COLO829 (cell line): ENCODE data around the gene ARMC12.

Experiments used
- DNase-seq: peaks from one replicate; pipeline ENCODE4 v3.0.0; 2012; ENCODE audit warnings: low spot score

The ARMC12 gene

GRCh38 chr6:35735452-35735851, 1.4 kb upstream of the ARMC12 start:
- DNase-seq, result no peak

- peak; percentile 64 for DNase-seq
Observed at GRCh38 chr6:35736253-35736894, 458 bp upstream of the ARMC12 start.

GRCh38 chr6:35737413-35738211, 780 bp downstream of the ARMC12 start:
- DNase-seq, result peak; percentile 86

- no peak for DNase-seq
Observed at GRCh38 chr6:35739645-35740524, 3.1 kb downstream of the ARMC12 start.

GRCh38 chr6:35742842-35743241, 6.0 kb downstream of the ARMC12 start:
- no peak for DNase-seq

GRCh38 chr6:35745509-35745908, 8.7 kb downstream of the ARMC12 start:
- no peak for DNase-seq

GRCh38 chr6:35746516-35746915, 9.7 kb downstream of the ARMC12 start:
- no peak for DNase-seq

- DNase-seq, result no peak
Observed at GRCh38 chr6:35747877-35748276, 11.0 kb downstream of the ARMC12 start.

GRCh38 chr6:35750557-35750956, 13.7 kb downstream of the ARMC12 start:
- no peak for DNase-seq

- no peak for DNase-seq
Observed at GRCh38 chr6:35751594-35751993, 14.8 kb downstream of the ARMC12 start.

- no peak for DNase-seq
Observed at GRCh38 chr6:35752330-35752729, 15.5 kb downstream of the ARMC12 start.

- no peak for DNase-seq
Observed at GRCh38 chr6:35754452-35755277, 17.8 kb downstream of the ARMC12 start.

- DNase-seq, result peak; percentile 64
Observed at GRCh38 chr6:35755278-35755924, 18.6 kb downstream of the ARMC12 start.

GRCh38 chr6:35757456-35758123, 20.8 kb downstream of the ARMC12 start:
- DNase-seq, result no peak

- DNase-seq, result no peak
Observed at GRCh38 chr6:35759426-35759825, 22.6 kb downstream of the ARMC12 start.

- DNase-seq, result no peak
Observed at GRCh38 chr6:35765739-35766138, 28.9 kb downstream of the ARMC12 start.

GRCh38 chr6:35769211-35769610, 32.4 kb downstream of the ARMC12 start:
- no peak for DNase-seq

- DNase-seq, result no peak
Observed at GRCh38 chr6:35771343-35771627, 34.5 kb downstream of the ARMC12 start.

- DNase-seq, result no peak
Observed at GRCh38 chr6:35774116-35774794, 37.4 kb downstream of the ARMC12 start.

GRCh38 chr6:35775031-35775430, 38.2 kb downstream of the ARMC12 start:
- DNase-seq, result no peak
